Measurements from ENCODE around the gene RSPRY1.
A peak's percentile ranks its signal among the peaks of the same experiment; 100 is the strongest.

The RSPRY1 gene

DNA sequence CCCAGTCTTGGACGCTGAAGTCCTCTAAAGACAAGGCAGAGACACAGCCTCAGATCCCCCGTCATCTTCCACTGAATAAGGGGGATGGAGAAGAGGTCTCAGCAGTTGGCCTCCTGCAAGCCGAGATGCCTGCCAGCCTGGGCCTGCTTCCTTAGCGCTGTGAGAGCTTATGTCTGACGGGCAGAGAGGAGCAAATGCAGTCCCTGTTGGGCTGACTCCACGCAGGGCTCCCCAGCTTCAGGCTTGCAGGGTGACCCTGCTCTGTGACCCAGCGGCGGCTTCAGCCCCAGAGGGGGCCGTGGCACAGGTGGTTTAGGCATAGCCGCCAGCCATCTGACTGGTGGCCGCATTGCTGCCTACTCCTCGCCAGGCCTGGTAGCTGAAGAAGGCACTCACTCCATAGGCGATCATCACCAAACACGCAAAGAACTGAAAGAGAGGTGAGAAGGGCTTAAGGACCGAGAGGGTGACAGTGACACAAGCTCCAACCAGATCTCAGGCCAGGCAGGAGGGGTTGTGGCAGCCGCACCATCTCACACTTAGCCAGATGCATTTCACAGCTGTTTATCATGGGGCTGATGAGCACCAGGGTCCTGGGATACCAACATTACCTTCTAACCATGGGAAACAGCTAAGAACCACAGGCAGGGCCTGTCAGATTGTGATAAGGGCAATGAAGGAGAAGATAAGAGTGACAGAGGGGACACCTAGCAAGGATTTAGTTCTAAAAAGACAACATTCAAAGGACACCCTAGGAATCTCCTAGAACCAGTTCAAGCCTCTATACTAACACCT lies 70.7 kb downstream of the RSPRY1 start:
- Histone ChIP-seq H3K27ac (no peak overlapping the region), H3K4me3 (no peak overlapping the region)
- TF ChIP-seq, protein P1, sequence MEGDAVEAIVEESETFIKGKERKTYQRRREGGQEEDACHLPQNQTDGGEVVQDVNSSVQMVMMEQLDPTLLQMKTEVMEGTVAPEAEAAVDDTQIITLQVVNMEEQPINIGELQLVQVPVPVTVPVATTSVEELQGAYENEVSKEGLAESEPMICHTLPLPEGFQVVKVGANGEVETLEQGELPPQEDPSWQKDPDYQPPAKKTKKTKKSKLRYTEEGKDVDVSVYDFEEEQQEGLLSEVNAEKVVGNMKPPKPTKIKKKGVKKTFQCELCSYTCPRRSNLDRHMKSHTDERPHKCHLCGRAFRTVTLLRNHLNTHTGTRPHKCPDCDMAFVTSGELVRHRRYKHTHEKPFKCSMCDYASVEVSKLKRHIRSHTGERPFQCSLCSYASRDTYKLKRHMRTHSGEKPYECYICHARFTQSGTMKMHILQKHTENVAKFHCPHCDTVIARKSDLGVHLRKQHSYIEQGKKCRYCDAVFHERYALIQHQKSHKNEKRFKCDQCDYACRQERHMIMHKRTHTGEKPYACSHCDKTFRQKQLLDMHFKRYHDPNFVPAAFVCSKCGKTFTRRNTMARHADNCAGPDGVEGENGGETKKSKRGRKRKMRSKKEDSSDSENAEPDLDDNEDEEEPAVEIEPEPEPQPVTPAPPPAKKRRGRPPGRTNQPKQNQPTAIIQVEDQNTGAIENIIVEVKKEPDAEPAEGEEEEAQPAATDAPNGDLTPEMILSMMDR (IDR thresholded peaks at IDR 0.05) = no peak
- no peak for DNase-seq (ENCODE audit: low spot score)

DNA sequence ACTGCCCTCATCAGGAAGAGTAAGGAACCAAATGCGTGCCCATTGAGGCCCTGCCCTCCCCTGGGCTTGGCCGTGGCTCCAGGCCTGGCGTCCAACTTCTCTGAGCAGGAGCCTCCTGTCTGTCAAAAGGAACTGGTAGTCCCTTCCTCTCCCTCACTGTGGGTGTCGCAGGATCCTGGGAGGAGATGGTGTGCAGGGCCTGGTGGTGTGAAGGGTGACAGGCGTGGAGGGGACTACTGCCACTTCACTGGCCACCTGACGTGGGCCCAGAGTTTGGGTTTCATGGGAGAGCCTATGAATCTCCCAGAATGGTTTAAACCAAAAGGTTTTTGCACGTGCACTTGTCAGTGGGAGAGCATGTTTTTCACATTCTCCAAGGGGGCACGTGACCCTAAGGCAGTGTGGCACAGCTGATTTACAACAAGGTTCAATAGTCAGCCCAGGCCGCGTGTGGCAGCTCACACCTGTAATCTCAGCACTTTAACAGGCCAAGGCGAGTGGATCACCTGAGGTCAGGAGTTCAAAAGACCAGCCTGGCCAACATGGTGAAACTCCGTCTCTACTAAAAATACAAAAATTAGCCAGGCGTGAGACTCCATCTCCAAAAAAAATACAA lies 71.4 kb downstream of the RSPRY1 start:
- no peak overlapping the region for H3K4me3 ChIP-seq
- TF ChIP-seq, protein P1 (IDR thresholded peaks at IDR 0.05) = no peak
- no peak overlapping the region for H3K27ac ChIP-seq
- no peak for DNase-seq (ENCODE audit: low spot score)

DNA sequence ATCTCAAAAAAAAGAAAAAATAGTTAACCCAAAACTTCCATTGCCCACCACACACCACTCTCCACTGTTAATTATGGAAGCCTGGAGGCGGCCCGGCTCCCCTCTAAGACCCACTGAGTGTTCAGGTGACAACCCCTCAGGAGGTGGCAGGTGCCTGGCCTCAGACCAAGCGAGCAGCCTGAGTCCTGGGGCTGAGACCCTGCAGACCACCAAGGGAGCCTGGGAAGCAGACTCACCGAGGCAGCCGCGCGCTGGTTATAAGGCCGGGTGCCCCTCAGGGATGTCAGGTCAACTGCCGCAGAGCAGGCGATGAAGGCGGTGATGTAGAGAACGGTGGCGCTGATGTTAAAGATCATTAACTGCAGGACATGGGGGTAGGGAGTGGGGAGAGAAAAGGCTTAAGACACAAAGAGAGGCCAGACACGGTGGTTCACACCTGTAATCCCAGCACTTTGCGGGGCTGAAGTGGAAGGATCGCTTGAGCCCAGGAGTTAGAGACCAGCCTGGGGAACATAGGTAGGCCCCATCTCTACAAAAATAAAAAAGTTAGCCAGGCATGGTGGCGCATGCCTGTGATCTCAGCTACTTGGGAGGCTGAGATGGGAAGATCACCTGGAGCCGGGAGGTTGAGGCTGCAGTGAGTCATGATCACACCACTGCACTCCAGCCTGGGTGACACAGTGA lies 72.2 kb downstream of the RSPRY1 start:
- H3K27ac ChIP-seq = no peak overlapping the region
- DNase-seq (ENCODE audit: low spot score) = no peak
- H3K4me3 ChIP-seq = no peak overlapping the region
- TF ChIP-seq, protein P1 (IDR thresholded peaks at IDR 0.05) = no peak

DNA sequence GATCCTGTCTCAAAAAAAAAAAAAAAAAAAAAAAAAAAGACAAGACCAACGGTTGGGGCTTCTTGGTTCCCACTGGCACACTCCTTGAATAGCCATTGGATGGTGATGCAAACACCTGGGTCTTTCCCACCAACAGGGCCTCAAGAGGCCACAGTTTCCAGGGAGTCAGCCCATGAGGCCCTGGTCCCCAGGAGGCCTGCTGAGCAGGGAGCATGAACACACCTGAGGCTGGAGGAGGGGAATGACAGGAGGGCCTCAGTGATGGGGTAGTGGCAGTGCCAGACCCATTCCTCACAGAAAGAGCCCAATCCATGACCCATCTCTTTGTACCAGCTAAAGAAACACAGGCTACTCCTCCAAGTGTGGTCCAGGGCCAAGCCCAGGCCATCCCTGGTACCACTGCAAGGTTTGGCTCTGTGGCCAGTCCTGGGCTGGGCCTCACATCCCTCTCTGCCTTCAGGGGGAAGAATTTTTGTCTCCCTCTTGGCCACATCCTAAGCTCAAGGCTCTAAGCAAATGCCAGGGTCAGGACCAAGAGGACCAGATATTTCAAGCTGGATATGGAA lies 72.9 kb downstream of the RSPRY1 start:
- DNase-seq (ENCODE audit: low spot score) = no peak
- H3K27ac ChIP-seq = no peak overlapping the region
- TF ChIP-seq, protein P1 (IDR thresholded peaks at IDR 0.05) = no peak
- no peak overlapping the region for H3K4me3 ChIP-seq

DNA sequence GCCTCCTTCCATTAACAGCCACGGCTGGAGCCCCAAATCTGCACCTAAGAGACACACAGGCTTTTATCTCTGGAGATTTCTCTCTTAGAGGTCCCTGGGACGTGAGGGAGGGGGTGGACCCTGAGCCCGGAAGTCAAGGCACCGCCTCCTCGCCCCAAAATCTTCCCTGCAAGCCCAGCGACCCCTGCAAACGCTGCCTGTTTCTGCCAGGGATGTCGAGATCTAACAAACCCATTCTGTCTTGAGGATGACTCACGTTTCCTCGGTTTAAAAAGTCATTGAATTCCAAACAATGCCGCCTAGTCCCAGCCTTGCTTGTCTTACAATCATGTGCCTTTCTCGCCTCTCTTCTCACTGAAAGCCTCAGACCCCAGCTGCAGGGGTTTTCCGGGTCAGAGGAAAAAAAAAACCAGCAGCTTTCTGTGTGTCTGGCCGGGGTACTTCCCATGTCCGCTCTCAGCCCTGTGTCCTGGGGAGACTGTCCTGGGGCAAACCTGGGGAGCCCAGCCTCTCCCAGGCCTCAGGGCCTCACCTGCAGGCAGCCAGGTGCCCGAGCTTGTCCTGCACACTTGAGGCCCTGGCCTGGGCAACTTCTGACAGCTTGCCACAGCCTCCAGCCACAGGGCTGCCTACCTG lies 74.3 kb downstream of the RSPRY1 start:
- Histone ChIP-seq H3K4me3 (no peak overlapping the region), H3K27ac (peak overlapping the region in 1 of 2 donors; percentile 47)
- TF ChIP-seq, protein P1 (IDR thresholded peaks at IDR 0.05) = no peak
- no peak for DNase-seq (ENCODE audit: low spot score)

DNA sequence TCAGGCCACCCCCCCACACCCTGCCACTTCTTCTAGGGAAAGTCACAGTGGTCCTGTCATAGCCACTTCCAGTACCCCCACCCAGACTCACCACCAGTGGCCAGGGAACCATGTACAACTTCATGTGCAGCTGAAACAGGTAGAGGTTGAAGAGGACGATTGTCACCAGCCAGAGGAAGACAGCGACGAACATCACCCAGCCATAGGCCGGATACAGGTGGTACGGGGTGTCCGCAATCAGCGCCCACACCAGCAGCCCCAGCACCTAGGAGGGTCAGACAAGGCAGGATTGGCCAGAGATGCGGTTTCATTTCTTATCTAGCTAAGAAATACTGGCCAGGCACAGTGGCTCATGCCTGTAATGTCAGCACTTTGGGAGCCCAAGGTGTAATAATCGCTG lies 75.7 kb downstream of the RSPRY1 start:
- no peak overlapping the region for H3K4me3 ChIP-seq
- no peak for DNase-seq (ENCODE audit: low spot score)
- TF ChIP-seq, protein P1 (IDR thresholded peaks at IDR 0.05) = no peak
- H3K27ac ChIP-seq = no peak overlapping the region
